Measurements from ENCODE around the gene PGR. TPM values are rescaled to one million over a fixed set of nuclear protein-coding genes. Genes with fewer than 3 reads are reported as not detected.

PGR gene
- total and polyA plus RNA-seq, 2 donors, result 0.05 to 0.07 TPM

DNA sequence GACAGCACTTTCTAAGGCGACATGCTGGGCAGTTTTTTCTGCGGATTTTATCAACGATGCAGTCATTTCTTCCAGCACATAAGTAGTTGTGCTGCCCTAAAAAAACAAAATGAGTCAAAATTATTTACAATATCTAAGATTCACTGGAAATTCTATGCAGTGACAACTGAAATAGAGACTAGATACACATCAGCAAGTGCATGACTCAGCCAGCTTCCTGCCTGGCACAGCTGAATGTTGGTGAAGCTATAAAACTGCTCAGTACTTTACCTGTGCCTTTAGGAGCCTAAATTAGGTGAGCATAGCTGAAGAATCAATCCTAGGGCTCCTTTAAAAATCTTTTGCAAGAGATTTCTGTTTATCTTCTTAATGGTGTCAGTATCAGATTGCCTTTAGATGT is 37.8 kb downstream of the PGR start:
- no peak for DNase-seq (ENCODE audit: low read depth in 6 of 9, low spot score in 9 of 9)
- Histone ChIP-seq H3K27me3 (ENCODE audit: control insufficient read depth in 2 of 2, insufficient read depth in 1 of 2, low read length in 1 of 2) (no peaks in the 10 kb centered on the region), H3K9me3 (ENCODE audit: control insufficient read depth in 2 of 2, insufficient read depth in 1 of 2, low read length in 1 of 2) (no peaks in the 10 kb centered on the region), H3K4me3 (ENCODE audit: low read length in 2 of 2) (no peak overlapping the region), H3K36me3 (ENCODE audit: control insufficient read depth in 2 of 2, insufficient read depth in 2 of 2, low read length in 1 of 2) (no peaks in the 10 kb centered on the region), H3K27ac (ENCODE audit: low read depth in 1 of 2, low read length in 1 of 2) (no peak overlapping the region), H3K4me1 (ENCODE audit: control insufficient read depth in 2 of 2, insufficient read depth in 2 of 2, low read length in 2 of 2) (no peaks in the 10 kb centered on the region)
- 87% methylated on average over 3 of the region's 3 CpGs for WGBS

DNA sequence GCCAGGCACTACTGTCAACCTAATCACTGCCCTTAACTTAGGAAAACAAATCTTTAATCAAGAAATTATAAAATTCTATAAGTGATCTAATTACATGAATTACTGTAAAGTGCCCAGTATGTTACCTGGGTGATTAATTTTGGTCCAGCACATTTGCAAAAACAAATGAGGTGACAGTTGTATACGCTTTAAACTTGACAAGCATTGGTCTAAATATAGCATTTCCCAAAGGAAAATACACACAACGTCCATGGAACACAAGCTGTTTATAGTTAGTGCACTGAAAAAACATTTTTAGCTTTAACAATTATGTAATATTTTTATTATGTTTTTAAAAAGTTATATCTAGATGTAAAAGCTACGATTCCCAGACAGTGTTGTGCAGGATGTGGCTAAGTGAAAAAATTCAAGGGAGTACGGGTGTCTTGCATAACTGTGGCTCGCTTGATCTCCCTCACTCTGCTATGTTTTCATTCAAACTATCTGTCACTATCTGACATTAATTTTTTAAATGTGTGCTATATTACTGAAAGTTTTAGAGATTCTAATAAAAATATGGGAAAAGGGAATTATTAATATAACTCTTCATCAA is 38.8 kb downstream of the PGR start:
- WGBS, result 64% methylated on average over 5 of the region's 5 CpGs
- no peak overlapping the region for H3K27ac ChIP-seq (ENCODE audit: low read depth in 1 of 2, low read length in 1 of 2)
- no peaks in the 10 kb centered on the region for H3K36me3 ChIP-seq (ENCODE audit: control insufficient read depth in 2 of 2, insufficient read depth in 2 of 2, low read length in 1 of 2)
- DNase-seq (ENCODE audit: low read depth in 6 of 9, low spot score in 9 of 9), result no peak
- no peaks in the 10 kb centered on the region for H3K4me1 ChIP-seq (ENCODE audit: control insufficient read depth in 2 of 2, insufficient read depth in 2 of 2, low read length in 2 of 2)
- H3K4me3 ChIP-seq (ENCODE audit: low read length in 2 of 2), result no peak overlapping the region
- H3K9me3 ChIP-seq (ENCODE audit: control insufficient read depth in 2 of 2, insufficient read depth in 1 of 2, low read length in 1 of 2), result no peaks in the 10 kb centered on the region
- H3K27me3 ChIP-seq (ENCODE audit: control insufficient read depth in 2 of 2, insufficient read depth in 1 of 2, low read length in 1 of 2), result no peaks in the 10 kb centered on the region

- peaks cover 0 to 9% of the 10 kb centered on the region in 2 donors for H3K9me3 ChIP-seq (ENCODE audit: control insufficient read depth in 2 of 2, insufficient read depth in 1 of 2, low read length in 1 of 2)
- no peak for DNase-seq (ENCODE audit: low read depth in 6 of 9, low spot score in 9 of 9)
- no peaks in the 10 kb centered on the region for H3K36me3 ChIP-seq (ENCODE audit: control insufficient read depth in 2 of 2, insufficient read depth in 2 of 2, low read length in 1 of 2)
- H3K4me3 ChIP-seq (ENCODE audit: low read length in 2 of 2), result no peak overlapping the region
- H3K4me1 ChIP-seq (ENCODE audit: control insufficient read depth in 2 of 2, insufficient read depth in 2 of 2, low read length in 2 of 2), result no peaks in the 10 kb centered on the region
- no peak overlapping the region for H3K27ac ChIP-seq (ENCODE audit: low read depth in 1 of 2, low read length in 1 of 2)
- WGBS, result 98% methylated on average over 1 of the region's 1 CpG
- no peaks in the 10 kb centered on the region for H3K27me3 ChIP-seq (ENCODE audit: control insufficient read depth in 2 of 2, insufficient read depth in 1 of 2, low read length in 1 of 2)
These were observed 46.3 kb downstream of the PGR start for GRCh38 chr11:101083335-101083734.

- H3K36me3 ChIP-seq (ENCODE audit: control insufficient read depth in 2 of 2, insufficient read depth in 2 of 2, low read length in 1 of 2), result no peaks in the 10 kb centered on the region
These were observed 46.8 kb downstream of the PGR start for GRCh38 chr11:101082813-101083212.

GRCh38 chr11:101063706-101064105 is 65.9 kb downstream of the PGR start:
- Histone ChIP-seq H3K4me3 (ENCODE audit: low read length in 2 of 2) (no peak overlapping the region), H3K36me3 (ENCODE audit: control insufficient read depth in 2 of 2, insufficient read depth in 2 of 2, low read length in 1 of 2) (no peaks in the 10 kb centered on the region), H3K27me3 (ENCODE audit: control insufficient read depth in 2 of 2, insufficient read depth in 1 of 2, low read length in 1 of 2) (no peaks in the 10 kb centered on the region), H3K4me1 (ENCODE audit: control insufficient read depth in 2 of 2, insufficient read depth in 2 of 2, low read length in 2 of 2) (no peaks in the 10 kb centered on the region), H3K9me3 (ENCODE audit: control insufficient read depth in 2 of 2, insufficient read depth in 1 of 2, low read length in 1 of 2) (no peaks in the 10 kb centered on the region), H3K27ac (ENCODE audit: low read depth in 1 of 2, low read length in 1 of 2) (no peak overlapping the region)
- 75% methylated on average over 3 of the region's 3 CpGs for WGBS
- DNase-seq (ENCODE audit: low read depth in 6 of 9, low spot score in 9 of 9), result no peak

More at GRCh38 chr11:101082813-101083212, 46.8 kb downstream of the PGR start:
- H3K9me3 ChIP-seq (ENCODE audit: control insufficient read depth in 2 of 2, insufficient read depth in 1 of 2, low read length in 1 of 2), result peaks cover 0 to 9% of the 10 kb centered on the region in 2 donors
- H3K4me3 ChIP-seq (ENCODE audit: low read length in 2 of 2), result no peak overlapping the region
- H3K4me1 ChIP-seq (ENCODE audit: control insufficient read depth in 2 of 2, insufficient read depth in 2 of 2, low read length in 2 of 2), result no peaks in the 10 kb centered on the region
- no peak for DNase-seq (ENCODE audit: low read depth in 6 of 9, low spot score in 9 of 9)
- H3K27me3 ChIP-seq (ENCODE audit: control insufficient read depth in 2 of 2, insufficient read depth in 1 of 2, low read length in 1 of 2), result no peaks in the 10 kb centered on the region
- H3K27ac ChIP-seq (ENCODE audit: low read depth in 1 of 2, low read length in 1 of 2), result no peak overlapping the region

GRCh38 chr11:101061606-101062005 is 68.0 kb downstream of the PGR start:
- no peaks in the 10 kb centered on the region for H3K4me1 ChIP-seq (ENCODE audit: control insufficient read depth in 2 of 2, insufficient read depth in 2 of 2, low read length in 2 of 2)
- H3K27me3 ChIP-seq (ENCODE audit: control insufficient read depth in 2 of 2, insufficient read depth in 1 of 2, low read length in 1 of 2), result no peaks in the 10 kb centered on the region
- 87% methylated on average over 2 of the region's 2 CpGs for WGBS
- no peaks in the 10 kb centered on the region for H3K9me3 ChIP-seq (ENCODE audit: control insufficient read depth in 2 of 2, insufficient read depth in 1 of 2, low read length in 1 of 2)
- no peak overlapping the region for H3K4me3 ChIP-seq (ENCODE audit: low read length in 2 of 2)
- DNase-seq (ENCODE audit: low read depth in 6 of 9, low spot score in 9 of 9), result no peak
- no peaks in the 10 kb centered on the region for H3K36me3 ChIP-seq (ENCODE audit: control insufficient read depth in 2 of 2, insufficient read depth in 2 of 2, low read length in 1 of 2)
- no peak overlapping the region for H3K27ac ChIP-seq (ENCODE audit: low read depth in 1 of 2, low read length in 1 of 2)

GRCh38 chr11:101059331-101059730 is 70.3 kb downstream of the PGR start:
- 84% methylated on average over 4 of the region's 4 CpGs for WGBS
- Histone ChIP-seq H3K9me3 (ENCODE audit: control insufficient read depth in 2 of 2, insufficient read depth in 1 of 2, low read length in 1 of 2) (no peaks in the 10 kb centered on the region), H3K4me3 (ENCODE audit: low read length in 2 of 2) (no peak overlapping the region), H3K4me1 (ENCODE audit: control insufficient read depth in 2 of 2, insufficient read depth in 2 of 2, low read length in 2 of 2) (no peaks in the 10 kb centered on the region), H3K27ac (ENCODE audit: low read depth in 1 of 2, low read length in 1 of 2) (no peak overlapping the region), H3K36me3 (ENCODE audit: control insufficient read depth in 2 of 2, insufficient read depth in 2 of 2, low read length in 1 of 2) (no peaks in the 10 kb centered on the region), H3K27me3 (ENCODE audit: control insufficient read depth in 2 of 2, insufficient read depth in 1 of 2, low read length in 1 of 2) (no peaks in the 10 kb centered on the region)
- no peak for DNase-seq (ENCODE audit: low read depth in 6 of 9, low spot score in 9 of 9)

- Histone ChIP-seq H3K4me1 (ENCODE audit: control insufficient read depth in 2 of 2, insufficient read depth in 2 of 2, low read length in 2 of 2) (no peaks in the 10 kb centered on the region), H3K36me3 (ENCODE audit: control insufficient read depth in 2 of 2, insufficient read depth in 2 of 2, low read length in 1 of 2) (no peaks in the 10 kb centered on the region), H3K27me3 (ENCODE audit: control insufficient read depth in 2 of 2, insufficient read depth in 1 of 2, low read length in 1 of 2) (no peaks in the 10 kb centered on the region), H3K4me3 (ENCODE audit: low read length in 2 of 2) (no peak overlapping the region), H3K9me3 (ENCODE audit: control insufficient read depth in 2 of 2, insufficient read depth in 1 of 2, low read length in 1 of 2) (no peaks in the 10 kb centered on the region), H3K27ac (ENCODE audit: low read depth in 1 of 2, low read length in 1 of 2) (no peak overlapping the region)
- 89% methylated on average over 1 of the region's 1 CpG for WGBS
- DNase-seq (ENCODE audit: low read depth in 6 of 9, low spot score in 9 of 9), result no peak
These were observed 76.1 kb downstream of the PGR start for GRCh38 chr11:101053492-101053891.

DNA sequence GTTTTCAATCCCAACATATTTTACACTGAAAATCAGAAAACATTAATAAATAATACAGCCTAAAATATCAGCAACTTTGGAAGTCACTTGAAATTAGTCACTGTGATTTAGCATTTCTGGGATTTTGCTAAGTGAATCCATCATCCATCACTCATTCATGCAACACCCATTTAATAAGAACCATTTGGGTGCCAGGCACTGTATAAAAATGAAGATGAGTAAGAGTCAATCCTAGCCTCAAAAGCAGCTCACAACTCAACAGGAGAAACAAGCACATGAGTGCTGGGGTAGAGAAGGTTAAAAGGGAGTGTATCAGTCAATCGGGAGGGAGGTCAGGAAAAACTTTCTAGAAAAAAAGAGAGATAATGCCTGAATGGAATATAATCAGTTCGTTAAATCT is 77.9 kb downstream of the PGR start:
- Histone ChIP-seq H3K27ac (ENCODE audit: low read depth in 1 of 2, low read length in 1 of 2) (no peak overlapping the region), H3K9me3 (ENCODE audit: control insufficient read depth in 2 of 2, insufficient read depth in 1 of 2, low read length in 1 of 2) (no peaks in the 10 kb centered on the region), H3K36me3 (ENCODE audit: control insufficient read depth in 2 of 2, insufficient read depth in 2 of 2, low read length in 1 of 2) (no peaks in the 10 kb centered on the region), H3K27me3 (ENCODE audit: control insufficient read depth in 2 of 2, insufficient read depth in 1 of 2, low read length in 1 of 2) (no peaks in the 10 kb centered on the region), H3K4me3 (ENCODE audit: low read length in 2 of 2) (no peak overlapping the region), H3K4me1 (ENCODE audit: control insufficient read depth in 2 of 2, insufficient read depth in 2 of 2, low read length in 2 of 2) (no peaks in the 10 kb centered on the region)
- 88% methylated on average over 2 of the region's 2 CpGs for WGBS
- no peak for DNase-seq (ENCODE audit: low read depth in 6 of 9, low spot score in 9 of 9)

DNA sequence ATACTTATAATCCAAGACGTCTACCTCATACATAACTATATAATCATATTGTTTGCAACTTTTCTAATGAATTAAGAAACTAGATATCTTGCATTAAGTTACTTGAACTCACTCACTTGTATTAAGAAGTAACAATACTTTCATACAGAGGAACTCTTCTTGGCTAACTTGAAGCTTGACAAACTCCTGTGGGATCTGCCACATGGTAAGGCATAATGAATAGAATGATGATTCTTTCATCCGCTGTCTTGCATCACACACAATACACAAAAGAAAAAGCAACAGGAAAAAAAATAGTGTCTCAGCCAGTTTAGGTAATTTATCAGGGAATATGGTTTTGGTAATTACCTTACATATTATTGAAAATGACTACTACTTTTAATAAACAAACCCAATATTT is 79.8 kb downstream of the PGR start:
- Histone ChIP-seq H3K4me1 (ENCODE audit: control insufficient read depth in 2 of 2, insufficient read depth in 2 of 2, low read length in 2 of 2) (no peaks in the 10 kb centered on the region), H3K9me3 (ENCODE audit: control insufficient read depth in 2 of 2, insufficient read depth in 1 of 2, low read length in 1 of 2) (no peaks in the 10 kb centered on the region), H3K27ac (ENCODE audit: low read depth in 1 of 2, low read length in 1 of 2) (no peak overlapping the region), H3K27me3 (ENCODE audit: control insufficient read depth in 2 of 2, insufficient read depth in 1 of 2, low read length in 1 of 2) (no peaks in the 10 kb centered on the region), H3K4me3 (ENCODE audit: low read length in 2 of 2) (no peak overlapping the region), H3K36me3 (ENCODE audit: control insufficient read depth in 2 of 2, insufficient read depth in 2 of 2, low read length in 1 of 2) (no peaks in the 10 kb centered on the region)
- no peak for DNase-seq (ENCODE audit: low read depth in 6 of 9, low spot score in 9 of 9)
- WGBS, result 90% methylated on average over 2 of the region's 2 CpGs

Data from thymus (tissue), 11 donors.